NCI-H510A (cell line): ENCODE measurements around the gene BBS9.

Source experiments
- DNase-seq: peaks from one replicate; lab custom pipeline; 2025; lab: John Stamatoyannopoulos, UW

Gene BBS9

GRCh38 chr7:33554576-33554975, 425.2 kb downstream of the BBS9 start:
- DNase-seq = no peak

GRCh38 chr7:33556472-33556871, 427.1 kb downstream of the BBS9 start:
- no peak for DNase-seq

GRCh38 chr7:33558549-33559323, 429.4 kb downstream of the BBS9 start:
- DNase-seq = no peak

- DNase-seq = no peak
Observed at GRCh38 chr7:33559324-33559710, 430.0 kb downstream of the BBS9 start.

- DNase-seq = no peak
Observed at GRCh38 chr7:33562996-33563395, 433.6 kb downstream of the BBS9 start.

GRCh38 chr7:33563651-33564050, 434.3 kb downstream of the BBS9 start:
- no peak for DNase-seq

- no peak for DNase-seq
Observed at GRCh38 chr7:33578166-33578565, 448.8 kb downstream of the BBS9 start.

GRCh38 chr7:33578881-33579672, 449.7 kb downstream of the BBS9 start:
- DNase-seq = no peak

- no peak for DNase-seq
Observed at GRCh38 chr7:33579673-33579960, 450.3 kb downstream of the BBS9 start.

GRCh38 chr7:33581236-33581635, 451.9 kb downstream of the BBS9 start:
- no peak for DNase-seq

GRCh38 chr7:33582104-33582503, 452.7 kb downstream of the BBS9 start:
- DNase-seq = no peak

GRCh38 chr7:33582533-33582932, 453.2 kb downstream of the BBS9 start:
- no peak for DNase-seq

GRCh38 chr7:33589911-33590310, 460.5 kb downstream of the BBS9 start:
- no peak for DNase-seq

- no peak for DNase-seq
Observed at GRCh38 chr7:33590916-33591315, 461.6 kb downstream of the BBS9 start.

- DNase-seq = no peak
Observed at GRCh38 chr7:33591490-33591889, 462.1 kb downstream of the BBS9 start.

GRCh38 chr7:33592718-33593117, 463.4 kb downstream of the BBS9 start:
- DNase-seq = no peak

GRCh38 chr7:33593611-33594010, 464.2 kb downstream of the BBS9 start:
- DNase-seq = no peak

GRCh38 chr7:33596686-33597085, 467.3 kb downstream of the BBS9 start:
- no peak for DNase-seq

- DNase-seq = no peak
Observed at GRCh38 chr7:33597181-33597580, 467.8 kb downstream of the BBS9 start.

- DNase-seq = no peak
Observed at GRCh38 chr7:33601101-33601500, 471.7 kb downstream of the BBS9 start.

GRCh38 chr7:33601884-33602283, 472.5 kb downstream of the BBS9 start:
- peak; percentile 21 for DNase-seq

- no peak for DNase-seq
Observed at GRCh38 chr7:33604056-33604455, 474.7 kb downstream of the BBS9 start.

- no peak for DNase-seq
Observed at GRCh38 chr7:33610918-33611317, 481.6 kb downstream of the BBS9 start.

- DNase-seq = no peak
Observed at GRCh38 chr7:33612442-33612841, 483.1 kb downstream of the BBS9 start.
